ENCODE data around the gene AARS1. TPM values are rescaled to one million over a fixed set of nuclear protein-coding genes. Genes with fewer than 3 reads are reported as not detected.

Gene AARS1
- polyA plus RNA-seq, 1 of the 3 experiments (the other 2 are of a cell fraction), result 70.5 TPM

- Histone ChIP-seq H3K4me2 (no peak overlapping the region), H3F3A (replicated peaks; ENCODE audit: insufficient read depth) (peaks cover 21% of the 10 kb centered on the region), H2AFZ (ENCODE audit: low read depth) (no peak overlapping the region), H3K27me3 (ENCODE audit: insufficient read depth) (no peaks in the 10 kb centered on the region), H3K36me3 (replicated peaks in 1 of 2; ENCODE audit: control insufficient read depth in 1 of 2, insufficient read depth in 2 of 2, low read length in 1 of 2) (peaks cover 46 to 55% of the 10 kb centered on the region in 2 experiments), H3K4me3 (ENCODE audit: low read depth in 2 of 2, low read length in 1 of 2) (no peak overlapping the region), H3K27ac (ENCODE audit: low read depth in 2 of 2, low read length in 1 of 2) (no peak overlapping the region), H4K20me1 (ENCODE audit: insufficient read depth) (peaks cover 24% of the 10 kb centered on the region), H3K79me2 (ENCODE audit: insufficient read depth) (peaks cover 27% of the 10 kb centered on the region), H3K9me3 (no peaks in the 10 kb centered on the region), H3K9me2 (no peaks in the 10 kb centered on the region), H3K9ac (no peak overlapping the region), H3K4me1 (ENCODE audit: control insufficient read depth in 1 of 2, insufficient read depth in 2 of 2, low read depth in 1 of 2, low read length in 1 of 2) (peaks cover 0 to 8% of the 10 kb centered on the region in 2 experiments; a peak in 2 of 4 replicates)
- no peak for TF ChIP-seq FOXM1 (IDR thresholded peaks at IDR 0.05; ENCODE audit: low read depth)
- TF ChIP-seq USF1 (IDR thresholded peaks at IDR 0.05; ENCODE audit: borderline replicate concordance, low read depth), result no peak
- TF ChIP-seq CTCF (IDR thresholded peaks at IDR 0.05), result peak; percentile 55
- no peak for TF ChIP-seq REST (IDR thresholded peaks at IDR 0.05; ENCODE audit: low read depth, low read length)
- TF ChIP-seq GABPA (IDR thresholded peaks at IDR 0.05; ENCODE audit: low read depth), result no peak
- TF ChIP-seq MEF2A (IDR thresholded peaks at IDR 0.05; ENCODE audit: borderline replicate concordance, low read depth), result no peak
- no peak for TF ChIP-seq FOSL2 (IDR thresholded peaks at IDR 0.05; ENCODE audit: borderline replicate concordance, low read depth)
- TF ChIP-seq RFX5 (IDR thresholded peaks at IDR 0.05; ENCODE audit: low read length), result no peak
- TF ChIP-seq YY1 (IDR thresholded peaks at IDR 0.05; ENCODE audit: low read depth), result no peak
- no peak for TF ChIP-seq POLR2AphosphoS5 (IDR thresholded peaks at IDR 0.05; ENCODE audit: low read depth, low read length)
- TF ChIP-seq ZBTB33 (IDR thresholded peaks at IDR 0.05; ENCODE audit: borderline replicate concordance, low read depth), result no peak
- TF ChIP-seq IRF3 (IDR thresholded peaks at IDR 0.05; ENCODE audit: low read depth, low read length), result no peak
- 0 out of 2 replicates have a peak, but pooled peaks have one; percentile 13 for TF ChIP-seq SMC3 (IDR thresholded peaks at IDR 0.05; ENCODE audit: low read depth, low read length)
- POLR2A ChIA-PET, result interaction anchor here (2.0 kb wide), 1 partner anchor 8 kb away, joined by 5 read pairs; no protein-coding TSS in a partner anchor
- WGBS (ENCODE audit: low lambda C conversion rate), result 83% methylated on average over 12 of the region's 16 CpGs
- CTCF ChIA-PET, result interaction anchor here (0.7 to 10.1 kb wide), 6 partner anchors 10 to 32 kb away, joined by 3 to 76 read pairs (median 10); no protein-coding TSS in a partner anchor
- peak; percentile 62 for DNase-seq
Observed at GRCh38 chr16:70253291-70254106, 35.8 kb downstream of the AARS1 start.

Measured in SK-N-SH (cell line).